ENCODE measurements around the gene ZNF76.
"Not testable (repeated sequence)": the region's sequence is repeated elsewhere in the genome, so short reads cannot be mapped to it uniquely, and the experiment has no call there.

ZNF76 gene

DNA sequence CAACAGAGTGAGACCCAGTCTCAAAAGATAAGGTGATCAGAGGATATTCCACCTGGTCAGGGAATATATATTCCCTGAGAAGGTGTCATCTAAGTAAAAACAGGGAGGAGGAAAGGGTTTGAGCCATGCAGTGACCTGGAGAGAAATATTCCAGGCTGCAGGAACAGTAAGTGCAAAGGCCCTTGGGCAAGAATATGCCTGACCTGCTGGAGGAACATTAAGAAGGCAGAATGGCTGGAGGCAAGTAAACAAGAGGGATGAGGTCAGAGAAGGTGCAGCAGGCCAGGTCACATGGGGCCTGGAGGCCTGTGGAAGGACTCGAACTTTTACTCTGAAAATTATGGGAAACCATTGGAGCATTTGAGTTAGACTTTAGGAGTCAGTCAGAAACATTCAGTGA is 44.8 kb downstream of the ZNF76 start:
- TF ChIP-seq, protein P1, sequence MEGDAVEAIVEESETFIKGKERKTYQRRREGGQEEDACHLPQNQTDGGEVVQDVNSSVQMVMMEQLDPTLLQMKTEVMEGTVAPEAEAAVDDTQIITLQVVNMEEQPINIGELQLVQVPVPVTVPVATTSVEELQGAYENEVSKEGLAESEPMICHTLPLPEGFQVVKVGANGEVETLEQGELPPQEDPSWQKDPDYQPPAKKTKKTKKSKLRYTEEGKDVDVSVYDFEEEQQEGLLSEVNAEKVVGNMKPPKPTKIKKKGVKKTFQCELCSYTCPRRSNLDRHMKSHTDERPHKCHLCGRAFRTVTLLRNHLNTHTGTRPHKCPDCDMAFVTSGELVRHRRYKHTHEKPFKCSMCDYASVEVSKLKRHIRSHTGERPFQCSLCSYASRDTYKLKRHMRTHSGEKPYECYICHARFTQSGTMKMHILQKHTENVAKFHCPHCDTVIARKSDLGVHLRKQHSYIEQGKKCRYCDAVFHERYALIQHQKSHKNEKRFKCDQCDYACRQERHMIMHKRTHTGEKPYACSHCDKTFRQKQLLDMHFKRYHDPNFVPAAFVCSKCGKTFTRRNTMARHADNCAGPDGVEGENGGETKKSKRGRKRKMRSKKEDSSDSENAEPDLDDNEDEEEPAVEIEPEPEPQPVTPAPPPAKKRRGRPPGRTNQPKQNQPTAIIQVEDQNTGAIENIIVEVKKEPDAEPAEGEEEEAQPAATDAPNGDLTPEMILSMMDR (IDR thresholded peaks at IDR 0.05; ENCODE audit: low read length, missing control alignments) = no peak
- H3K4me3 ChIP-seq (replicated peaks; ENCODE audit: low read depth, low read length) = no peak overlapping the region

DNA sequence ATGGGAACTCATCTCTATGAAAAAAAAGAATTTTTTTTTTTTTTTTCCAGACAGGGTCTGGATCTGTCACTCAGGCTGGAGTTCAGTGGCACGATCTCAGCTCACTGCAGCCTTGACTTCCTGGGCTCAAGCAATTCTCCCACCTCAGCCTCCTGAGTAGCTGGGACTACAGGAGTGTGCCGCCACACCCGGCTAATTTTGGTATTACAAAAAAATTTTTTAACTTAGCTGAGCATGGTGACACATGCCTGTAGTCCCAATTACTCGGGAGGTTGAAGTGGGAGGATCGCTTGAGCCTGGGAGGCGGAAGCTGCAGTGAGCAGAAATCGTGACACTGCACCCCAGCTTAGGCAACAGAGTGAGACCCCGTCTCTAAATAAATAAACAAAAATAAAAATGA is 45.6 kb downstream of the ZNF76 start:
- DNase-seq (ENCODE audit: low read depth) = no peak
- TF ChIP-seq, protein P1 (IDR thresholded peaks at IDR 0.05; ENCODE audit: low read length, missing control alignments) = no peak
- H3K4me3 ChIP-seq (replicated peaks; ENCODE audit: low read depth, low read length) = no peak overlapping the region

More for the DNA sequence above, 44.8 kb downstream of the ZNF76 start:
- no peak for DNase-seq (ENCODE audit: low read depth)

DNA sequence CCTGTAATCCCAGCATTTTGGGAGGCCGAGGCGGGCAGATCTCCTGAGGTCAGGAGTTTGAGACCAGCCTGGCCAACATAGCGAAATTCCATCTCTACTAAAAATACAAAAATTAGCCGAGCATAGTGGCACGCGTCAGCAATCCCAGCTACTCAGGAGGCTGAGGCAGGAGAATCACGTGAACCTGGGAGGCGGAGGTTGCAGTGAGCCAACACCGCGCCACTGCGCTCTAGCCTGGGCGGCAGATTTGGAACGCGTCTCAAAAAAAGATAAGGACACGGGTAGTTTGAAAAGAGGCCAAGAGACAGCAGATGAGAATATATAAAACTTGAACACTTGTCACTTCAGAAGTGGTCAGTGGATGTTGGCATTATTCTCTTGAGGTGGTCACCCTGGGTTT is 47.6 kb downstream of the ZNF76 start:
- DNase-seq (ENCODE audit: low read depth); H3K4me3 ChIP-seq (replicated peaks; ENCODE audit: low read depth, low read length): not testable (repeated sequence)

DNA sequence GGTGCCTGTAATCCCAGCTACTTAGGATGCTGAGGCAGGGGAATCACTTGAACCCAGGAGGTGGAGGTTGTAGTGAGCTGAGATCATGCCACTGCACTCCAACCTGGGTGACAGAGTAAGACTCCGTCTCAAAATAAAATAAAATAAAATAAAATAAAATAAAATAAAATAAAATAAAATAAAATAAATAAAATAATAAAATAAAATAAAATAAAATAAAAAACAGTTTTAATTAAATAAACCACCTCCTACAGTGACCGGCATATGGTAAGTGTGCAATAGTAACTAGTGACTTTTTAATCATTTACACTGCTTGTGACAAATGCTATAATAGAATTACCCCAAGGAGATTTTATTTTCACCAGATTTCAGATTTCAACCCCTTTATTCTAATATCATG is 49.0 kb downstream of the ZNF76 start:
- H3K4me3 ChIP-seq (replicated peaks; ENCODE audit: low read depth, low read length); DNase-seq (ENCODE audit: low read depth): not testable (repeated sequence)

DNA sequence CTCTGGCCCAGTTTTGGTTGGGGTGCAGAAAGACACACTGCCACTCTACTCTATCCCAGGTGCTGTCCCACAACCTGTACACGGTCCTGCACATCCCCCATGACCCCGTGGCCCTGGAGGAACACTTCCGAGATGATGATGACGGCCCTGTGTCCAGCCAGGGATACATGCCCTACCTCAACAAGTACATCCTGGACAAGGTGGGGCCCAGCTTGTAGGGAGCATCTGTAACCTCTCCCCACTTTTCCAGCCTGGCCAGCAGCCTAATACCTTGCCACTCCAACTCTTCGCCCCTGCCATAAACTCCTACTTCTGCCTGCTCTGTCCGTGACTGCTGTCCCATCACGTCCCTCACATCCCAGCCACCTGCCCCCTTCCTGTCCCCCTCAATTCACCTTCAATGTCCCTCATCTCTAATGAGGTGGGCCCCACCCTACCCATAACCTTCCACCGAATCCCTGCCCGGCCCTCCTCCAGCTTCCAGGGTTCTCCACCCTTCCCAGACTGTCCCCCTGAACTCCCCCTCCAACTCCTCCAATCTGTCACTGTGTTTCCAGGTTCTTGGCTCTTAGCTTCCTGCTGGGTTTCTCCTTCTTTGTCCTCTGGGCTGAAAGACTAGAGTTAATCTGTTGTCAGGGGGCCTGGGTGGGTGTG is 50.2 kb downstream of the ZNF76 start:
- TF ChIP-seq, protein P1 (IDR thresholded peaks at IDR 0.05; ENCODE audit: low read length, missing control alignments) = no peak
- no peak overlapping the region for H3K4me3 ChIP-seq (replicated peaks; ENCODE audit: low read depth, low read length)
- DNase-seq (ENCODE audit: low read depth) = no peak

DNA sequence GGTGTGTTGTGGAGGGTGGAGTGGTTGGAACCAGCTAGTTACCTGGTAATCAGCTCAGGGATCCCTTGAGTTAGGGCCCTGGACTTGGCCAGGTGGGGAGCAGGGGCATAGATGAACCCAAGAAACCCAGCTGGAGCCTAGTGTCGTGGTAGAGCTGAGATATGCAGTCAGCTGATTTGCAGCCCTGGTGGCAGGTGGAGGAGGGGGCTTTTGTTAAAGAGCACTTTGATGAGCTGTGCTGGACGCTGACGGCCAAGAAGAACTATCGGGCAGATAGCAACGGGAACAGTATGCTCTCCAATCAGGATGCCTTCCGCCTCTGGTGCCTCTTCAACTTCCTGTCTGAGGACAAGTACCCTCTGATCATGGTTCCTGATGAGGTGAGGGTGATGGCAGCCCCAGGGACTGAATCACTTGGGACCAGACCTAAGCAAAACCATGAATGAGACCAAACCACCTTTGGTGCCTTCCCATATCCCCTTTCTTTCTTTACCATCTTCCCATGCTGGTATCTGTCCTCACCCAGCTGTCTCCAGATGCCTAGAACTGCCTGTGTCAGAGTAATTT is 50.8 kb downstream of the ZNF76 start:
- no peak overlapping the region for H3K4me3 ChIP-seq (replicated peaks; ENCODE audit: low read depth, low read length)
- TF ChIP-seq, protein P1 (IDR thresholded peaks at IDR 0.05; ENCODE audit: low read length, missing control alignments) = no peak
- DNase-seq (ENCODE audit: low read depth) = no peak

DNA sequence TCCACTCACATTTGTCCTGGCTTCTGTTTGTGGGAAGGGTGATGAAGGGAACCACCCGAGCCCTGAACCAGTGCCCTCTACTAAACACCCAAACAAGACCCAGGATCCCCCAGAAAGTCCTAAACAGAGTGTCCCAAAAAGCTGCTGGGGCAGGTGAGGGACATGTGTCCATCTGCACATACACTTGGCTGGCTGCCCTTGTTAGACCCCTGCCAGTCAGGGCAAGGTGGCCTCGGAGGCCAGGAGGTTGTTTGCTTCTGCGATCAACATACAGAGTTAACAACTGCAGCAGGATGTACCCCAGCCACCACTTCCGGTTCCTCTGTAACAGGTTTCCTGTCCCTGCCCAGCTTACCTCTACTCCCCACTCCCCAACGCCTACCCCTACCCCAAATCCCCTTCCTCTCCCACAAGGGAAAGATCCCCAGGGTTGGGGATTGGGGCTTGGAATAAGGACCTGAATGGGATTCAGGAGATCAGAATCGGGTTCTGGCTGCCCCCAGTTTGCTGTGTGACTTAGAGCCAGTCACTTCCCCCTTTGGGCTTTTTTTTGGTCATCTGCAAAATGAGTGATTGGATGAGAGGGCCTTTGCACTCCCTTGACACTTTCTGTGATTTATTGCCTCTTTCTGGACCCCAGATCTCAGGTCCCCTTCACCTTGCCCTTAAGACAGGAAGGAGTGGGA is 52.0 kb downstream of the ZNF76 start:
- no peak for DNase-seq (ENCODE audit: low read depth)
- no peak overlapping the region for H3K4me3 ChIP-seq (replicated peaks; ENCODE audit: low read depth, low read length)
- TF ChIP-seq, protein P1 (IDR thresholded peaks at IDR 0.05; ENCODE audit: low read length, missing control alignments) = no peak
